HepG2 (cell line): ENCODE data around the gene BAZ1B. TPM values are rescaled to one million over a fixed set of nuclear protein-coding genes. Genes with fewer than 3 reads are reported as not detected.

ENCODE experiments used
- ATAC-seq: fragments of 200-7000 bp; cut with Tn5 transposase; 3 replicates; pipeline ENCODE4 v1.9.1; 2020; ENCODE audit warnings: mild to moderate bottlenecking, moderate library complexity
- BruUV-seq: library from RNA; stranded (reverse); fragments of 400-500 nt; replicated peaks from 2 replicates; lab custom pipeline; 2021; lab: Mats Ljungman, UMichigan
- CTCF ChIA-PET: fragments of 300-600 bp; formaldehyde crosslinking; extraction: SDS; loops from one replicate; lab custom pipeline; 2021; ENCODE audit warnings: low total read pairs, inconsistent platforms, low intra/inter-chr PET ratio; lab: Yijun Ruan, JAX
- POLR2A ChIA-PET: fragments of 350-600 bp; sonication (Branson Sonifier 250); formaldehyde crosslinking; loops from one replicate; lab custom pipeline; 2020; ENCODE audit warnings: antibody characterized with exemption, inconsistent platforms; lab: Yijun Ruan, JAX
- DNase-seq: peaks from one replicate; pipeline ENCODE4 v3.0.0-alpha.2; 2015; ENCODE audit warnings: low spot score
- FAIRE-seq: peaks from 3 replicates; lab custom pipeline; 2011; peaks lifted over from hg19 to GRCh38; lab: Jason Lieb, UNC
- H2AFZ ChIP-seq: one replicate; pipeline ENCODE4 v1.6.1; 2011; ENCODE audit warnings: low read length, inconsistent platforms
- H3K27ac ChIP-seq: fragments of 300-600 bp; 3 replicates; pipeline ENCODE4 v1.8.0; 2011; ENCODE audit warnings: mixed run types, mild to moderate bottlenecking, mixed read lengths, low read length, inconsistent platforms; ENCODE audit not compliant: insufficient read depth; ENCODE audit errors: extremely low read length
- H3K27me3 ChIP-seq, 2 experiments: fragments of 200-600 bp in 1 of 2; 2 replicates in 1 of 2; 3 replicates in 1 of 2; pipeline versions ENCODE4 v1.6.0 to v1.8.0; 2011; ENCODE audit warnings: low read length in 2 of 2, mild to moderate bottlenecking in 2 of 2, moderate library complexity in 2 of 2, inconsistent platforms in 1 of 2; ENCODE audit not compliant: insufficient read depth in 2 of 2, control insufficient read depth in 1 of 2
- H3K36me3 ChIP-seq, 2 experiments: fragments of 200-600 bp in 1 of 2; replicated peaks in 1 of 2; 2 replicates in 1 of 2; 3 replicates in 1 of 2; pipeline versions ENCODE4 v1.5.1 to v1.8.0; 2011; ENCODE audit warnings: low read length in 2 of 2, inconsistent platforms in 1 of 2; ENCODE audit not compliant: insufficient read depth in 2 of 2, control insufficient read depth in 1 of 2
- H3K4me1 ChIP-seq: 2 replicates; pipeline ENCODE4 v1.5.1; 2012; ENCODE audit warnings: low read length, inconsistent platforms; ENCODE audit not compliant: insufficient read depth
- H3K4me2 ChIP-seq: 2 replicates; pipeline ENCODE4 v1.6.0; 2011; ENCODE audit warnings: low read depth, low read length, inconsistent platforms
- H3K4me3 ChIP-seq, 3 experiments: fragments of 200-600 bp in 1 of 3; sonication (generic), shearing (Covaris generic) in 1 of 3; replicated peaks in 1 of 3; 2 replicates each; pipeline ENCODE4 v1.5.1; 2011 to 2016; ENCODE audit warnings: low read length in 3 of 3, inconsistent platforms in 2 of 3, low read depth in 2 of 3, mild to moderate bottlenecking in 2 of 3, control low read depth in 1 of 3, mixed read lengths in 1 of 3; ENCODE audit not compliant: insufficient read depth in 1 of 3
- H3K79me2 ChIP-seq: one replicate; pipeline ENCODE4 v1.6.1; 2011; ENCODE audit warnings: low read length, inconsistent platforms; ENCODE audit not compliant: insufficient read depth
- H3K9ac ChIP-seq: 2 replicates; pipeline ENCODE4 v1.6.0; 2011; ENCODE audit warnings: mild to moderate bottlenecking, low read depth, low read length, inconsistent platforms; ENCODE audit not compliant: insufficient read depth
- H3K9me3 ChIP-seq: 2 replicates; pipeline ENCODE4 v1.5.1; 2012; ENCODE audit warnings: mild to moderate bottlenecking, low read length
- H4K20me1 ChIP-seq: 2 replicates; pipeline ENCODE4 v1.6.0; 2011; ENCODE audit warnings: inconsistent platforms, mild to moderate bottlenecking, low read length, moderate library complexity; ENCODE audit not compliant: insufficient read depth
- JUN ChIP-seq: sonication (generic); formaldehyde crosslinking; IDR thresholded peaks from 2 replicates; pipeline ENCODE4 v1.4.0; 2020; ENCODE audit warnings: mild to moderate bottlenecking, missing genetic modification reagents
- MBD4 ChIP-seq: IDR thresholded peaks from 2 replicates; pipeline ENCODE4 v1.6.1; 2012; ENCODE audit warnings: low read length, inconsistent platforms, borderline replicate concordance
- MTA3 ChIP-seq: sonication (generic); formaldehyde crosslinking; IDR thresholded peaks from 2 replicates; pipeline ENCODE4 v1.4.0; 2020; ENCODE audit warnings: missing genetic modification reagents
- RFX3 ChIP-seq: IDR thresholded peaks from 2 replicates; pipeline ENCODE4 v1.6.1; 2016; ENCODE audit warnings: missing biosample characterization, missing genetic modification reagents
- RXRA ChIP-seq: sonication (generic); formaldehyde crosslinking; IDR thresholded peaks from 2 replicates; pipeline ENCODE4 v1.5.1; 2020; ENCODE audit warnings: missing genetic modification reagents
- ZNF101 ChIP-seq: sonication (generic); formaldehyde crosslinking; IDR thresholded peaks from 2 replicates; pipeline ENCODE4 v1.4.0; 2020; ENCODE audit warnings: mild to moderate bottlenecking, low read depth, missing genetic modification reagents, borderline replicate concordance
- ZNF781 ChIP-seq: sonication (generic); formaldehyde crosslinking; IDR thresholded peaks from 2 replicates; pipeline ENCODE4 v1.5.1; 2020; ENCODE audit warnings: borderline replicate concordance, mild to moderate bottlenecking, missing genetic modification reagents; ENCODE audit errors: not compliant biosample characterization
- ZNF850 ChIP-seq: sonication (generic); formaldehyde crosslinking; conservative IDR thresholded peaks from 2 replicates; pipeline ENCODE4 v1.9.0; 2021; ENCODE audit warnings: mild to moderate bottlenecking, missing genetic modification reagents
- WGBS: methylation state at CpG from one replicate; pipeline ENCODE4 v1.1.6; 2017; ENCODE audit warnings: low lambda C conversion rate; 5-methylcytosine and 5-hydroxymethylcytosine counted together
- in situ Hi-C: cut with HindIII; loops from 2 replicates; pipeline ENCODE4 v1.10.0; 2017; ENCODE audit warnings: low pct_unique_long_range_greater_than_20kb; ENCODE audit not compliant: extremely low pct_ligation_motif_present
- intact Hi-C: fragments of 100-400 bp; cut with micrococcal nuclease; formaldehyde crosslinking; loops from one replicate; pipeline ENCODE4 v1.10.0; 2022; ENCODE audit not compliant: unreplicated experiment
- polyA plus RNA-seq, 8 experiments: library from polyadenylated mRNA; depleted of rRNA in 3 of 8; stranded (reverse) in 7 of 8; unstranded in 1 of 8; fragments of >200 nt; fragmentation: Illumina TruSeq in 4 of 8; extraction: Trizol in 4 of 8; gene quantifications; 2 replicates each; pipeline versions ENCODE4 v1.2.1 to v1.2.3, GENCODE V29; 2011 to 2016; ENCODE audit warnings: low read depth in 4 of 8, missing spikeins in 1 of 8, mixed read lengths in 1 of 8; ENCODE audit not compliant: insufficient read depth in 1 of 8
- total RNA-seq, 5 experiments: library from RNA; depleted of rRNA; stranded (reverse); fragments of >200 nt; fragmentation: Illumina TruSeq; extraction: Trizol; gene quantifications; 2 replicates each; pipeline ENCODE4 v1.2.3, GENCODE V29; 2016; ENCODE audit warnings: low read depth in 1 of 5
- TF ChIP-seq, protein P1 (sequence below): IDR thresholded peaks from 2 replicates; pipeline ENCODE4 v1.4.0; 2020; ENCODE audit warnings: mild to moderate bottlenecking, missing genetic modification reagents
- TF ChIP-seq, protein P2 (sequence below): sonication (generic); formaldehyde crosslinking; IDR thresholded peaks from 2 replicates; pipeline ENCODE4 v1.8.0; 2023; ENCODE audit warnings: mild to moderate bottlenecking, missing genetic modification reagents
- TF ChIP-seq, protein P3 (sequence below): IDR thresholded peaks from 2 replicates; pipeline ENCODE4 v1.6.1; 2016

Gene BAZ1B
- total and polyA plus RNA-seq, 2 of the 13 experiments (the other 11 are each of a cell fraction or from before 2014, with no cell fraction given) = 18.6 to 69.4 TPM

DNA sequence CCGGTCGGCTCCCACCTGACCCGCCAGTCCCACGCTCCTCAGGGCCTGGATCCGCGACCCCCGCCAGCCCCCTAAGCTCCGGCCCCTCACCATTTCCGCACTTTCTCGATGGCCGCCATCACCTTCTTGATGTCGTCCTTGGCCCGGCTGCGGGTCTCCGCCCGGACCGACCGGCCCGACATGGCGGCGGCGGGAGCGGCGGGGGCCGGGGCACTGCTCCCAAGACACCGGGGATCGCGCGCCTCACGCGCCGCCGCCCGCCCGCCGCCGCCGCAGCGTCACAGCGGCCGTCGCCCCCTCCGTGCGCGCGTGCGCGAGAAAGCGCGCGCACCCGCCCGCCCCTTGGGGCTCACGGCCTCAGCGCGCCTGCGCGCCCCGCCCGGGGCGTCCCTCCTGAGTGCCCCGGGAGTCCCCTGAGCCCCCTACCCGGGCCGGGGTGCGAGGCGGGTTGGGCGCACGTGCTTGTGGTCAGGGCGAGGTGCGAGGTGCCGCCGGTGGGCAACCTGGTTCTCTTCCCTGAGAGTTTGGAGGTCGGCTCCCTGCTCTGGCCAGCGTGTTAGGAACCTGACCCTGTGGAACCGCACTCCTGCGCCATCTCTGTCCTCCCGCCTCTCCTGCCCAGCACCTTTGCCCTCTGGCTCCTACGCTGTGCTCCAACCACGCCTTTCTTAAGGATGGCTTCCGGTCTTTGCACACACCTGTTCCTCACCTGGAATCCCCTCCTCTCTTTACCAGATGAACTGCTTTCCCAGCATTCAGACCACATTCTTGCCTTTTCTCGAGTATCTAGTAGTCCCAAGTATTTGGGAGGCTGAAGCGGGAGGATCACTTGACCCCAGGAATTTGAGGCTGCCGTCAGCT, 35.5 kb upstream of the BAZ1B start, which contains the start of gene BCL7B:
TSS of gene BCL7B (minus strand) at position 294 of the 861 bp plus-strand sequence. CDS start at position 182, 112 bp downstream.
- ATAC-seq (peak; percentile 36), DNase-seq (peak; percentile 44), FAIRE-seq (no peak)
- in situ Hi-C loops = no loop called here
- Histone ChIP-seq H4K20me1 (peaks cover 5% of the 10 kb centered on the region; the same call in 1 of the 2 replicates), H3K9ac (peak within 1 kb of the TSS; percentile 94), H3K36me3 (peaks cover 0 to under 1% of the 10 kb centered on the region in 2 experiments; a peak in 3 of 5 replicates), H3K79me2 (peaks cover 27% of the 10 kb centered on the region), H3K27me3 (no peaks in the 10 kb centered on the region; a peak in 1 of 5 replicates), H2AFZ (no peak within 1 kb of the TSS), H3K4me1 (peaks cover 57% of the 10 kb centered on the region), H3K4me3 (peak within 1 kb of the TSS; percentile 86 to 94 (median 90)), H3K27ac (peak within 1 kb of the TSS; percentile 98), H3K9me3 (no peaks in the 10 kb centered on the region), H3K4me2 (peak within 1 kb of the TSS; percentile 89)
- BruUV-seq = TSS peak; percentile 86
- intact Hi-C loops = loop anchor here (5.0 kb wide), 1 partner anchor 35 kb away; the partner anchor contains the start of gene BAZ1B
- POLR2A ChIA-PET = interaction anchor here (1.0 to 2.5 kb wide), 6 partner anchors 12 to 158 kb away, joined by 3 to 16 read pairs (median 5); partner anchors contain the start of genes BAZ1B and TBL2
- CTCF ChIA-PET = no interaction called here
- 17% methylated on average over 12 of the region's 83 CpGs for WGBS
- TF ChIP-seq ZNF850 (no peak), ZNF101 (CRISPR knock-in tag) (no peak), MTA3 (no peak), ZNF781 (CRISPR knock-in tag) (peak; percentile 98), RXRA (CRISPR knock-in tag) (peak; percentile 54; the same call in 1 of the 2 replicates), JUN (CRISPR knock-in tag) (peak; percentile 43; the same call in 1 of the 2 replicates), RFX3 (CRISPR knock-in tag) (no peak), MBD4 (no peak)
- TF ChIP-seq, protein P1, sequence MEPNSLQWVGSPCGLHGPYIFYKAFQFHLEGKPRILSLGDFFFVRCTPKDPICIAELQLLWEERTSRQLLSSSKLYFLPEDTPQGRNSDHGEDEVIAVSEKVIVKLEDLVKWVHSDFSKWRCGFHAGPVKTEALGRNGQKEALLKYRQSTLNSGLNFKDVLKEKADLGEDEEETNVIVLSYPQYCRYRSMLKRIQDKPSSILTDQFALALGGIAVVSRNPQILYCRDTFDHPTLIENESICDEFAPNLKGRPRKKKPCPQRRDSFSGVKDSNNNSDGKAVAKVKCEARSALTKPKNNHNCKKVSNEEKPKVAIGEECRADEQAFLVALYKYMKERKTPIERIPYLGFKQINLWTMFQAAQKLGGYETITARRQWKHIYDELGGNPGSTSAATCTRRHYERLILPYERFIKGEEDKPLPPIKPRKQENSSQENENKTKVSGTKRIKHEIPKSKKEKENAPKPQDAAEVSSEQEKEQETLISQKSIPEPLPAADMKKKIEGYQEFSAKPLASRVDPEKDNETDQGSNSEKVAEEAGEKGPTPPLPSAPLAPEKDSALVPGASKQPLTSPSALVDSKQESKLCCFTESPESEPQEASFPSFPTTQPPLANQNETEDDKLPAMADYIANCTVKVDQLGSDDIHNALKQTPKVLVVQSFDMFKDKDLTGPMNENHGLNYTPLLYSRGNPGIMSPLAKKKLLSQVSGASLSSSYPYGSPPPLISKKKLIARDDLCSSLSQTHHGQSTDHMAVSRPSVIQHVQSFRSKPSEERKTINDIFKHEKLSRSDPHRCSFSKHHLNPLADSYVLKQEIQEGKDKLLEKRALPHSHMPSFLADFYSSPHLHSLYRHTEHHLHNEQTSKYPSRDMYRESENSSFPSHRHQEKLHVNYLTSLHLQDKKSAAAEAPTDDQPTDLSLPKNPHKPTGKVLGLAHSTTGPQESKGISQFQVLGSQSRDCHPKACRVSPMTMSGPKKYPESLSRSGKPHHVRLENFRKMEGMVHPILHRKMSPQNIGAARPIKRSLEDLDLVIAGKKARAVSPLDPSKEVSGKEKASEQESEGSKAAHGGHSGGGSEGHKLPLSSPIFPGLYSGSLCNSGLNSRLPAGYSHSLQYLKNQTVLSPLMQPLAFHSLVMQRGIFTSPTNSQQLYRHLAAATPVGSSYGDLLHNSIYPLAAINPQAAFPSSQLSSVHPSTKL (CRISPR knock-in tag) = no peak; the same call in 1 of the 2 replicates
- TF ChIP-seq, protein P2, sequence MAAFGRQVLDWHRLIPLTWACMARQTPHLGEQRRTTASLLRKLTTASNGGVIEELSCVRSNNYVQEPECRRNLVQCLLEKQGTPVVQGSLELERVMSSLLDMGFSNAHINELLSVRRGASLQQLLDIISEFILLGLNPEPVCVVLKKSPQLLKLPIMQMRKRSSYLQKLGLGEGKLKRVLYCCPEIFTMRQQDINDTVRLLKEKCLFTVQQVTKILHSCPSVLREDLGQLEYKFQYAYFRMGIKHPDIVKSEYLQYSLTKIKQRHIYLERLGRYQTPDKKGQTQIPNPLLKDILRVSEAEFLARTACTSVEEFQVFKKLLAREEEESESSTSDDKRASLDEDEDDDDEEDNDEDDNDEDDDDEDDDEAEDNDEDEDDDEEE = peak; percentile 98
- TF ChIP-seq, protein P3, sequence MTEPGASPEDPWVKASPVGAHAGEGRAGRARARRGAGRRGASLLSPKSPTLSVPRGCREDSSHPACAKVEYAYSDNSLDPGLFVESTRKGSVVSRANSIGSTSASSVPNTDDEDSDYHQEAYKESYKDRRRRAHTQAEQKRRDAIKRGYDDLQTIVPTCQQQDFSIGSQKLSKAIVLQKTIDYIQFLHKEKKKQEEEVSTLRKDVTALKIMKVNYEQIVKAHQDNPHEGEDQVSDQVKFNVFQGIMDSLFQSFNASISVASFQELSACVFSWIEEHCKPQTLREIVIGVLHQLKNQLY (CRISPR knock-in tag) = peak; percentile 38; the same call in 1 of the 2 replicates
